ENCODE measurements around the gene LCOR.
A peak's percentile ranks its signal among the peaks of the same experiment; 100 is the strongest.
"Not testable (repeated sequence)": the region's sequence is repeated elsewhere in the genome, so short reads cannot be mapped to it uniquely, and the experiment has no call there.

The LCOR gene

DNA sequence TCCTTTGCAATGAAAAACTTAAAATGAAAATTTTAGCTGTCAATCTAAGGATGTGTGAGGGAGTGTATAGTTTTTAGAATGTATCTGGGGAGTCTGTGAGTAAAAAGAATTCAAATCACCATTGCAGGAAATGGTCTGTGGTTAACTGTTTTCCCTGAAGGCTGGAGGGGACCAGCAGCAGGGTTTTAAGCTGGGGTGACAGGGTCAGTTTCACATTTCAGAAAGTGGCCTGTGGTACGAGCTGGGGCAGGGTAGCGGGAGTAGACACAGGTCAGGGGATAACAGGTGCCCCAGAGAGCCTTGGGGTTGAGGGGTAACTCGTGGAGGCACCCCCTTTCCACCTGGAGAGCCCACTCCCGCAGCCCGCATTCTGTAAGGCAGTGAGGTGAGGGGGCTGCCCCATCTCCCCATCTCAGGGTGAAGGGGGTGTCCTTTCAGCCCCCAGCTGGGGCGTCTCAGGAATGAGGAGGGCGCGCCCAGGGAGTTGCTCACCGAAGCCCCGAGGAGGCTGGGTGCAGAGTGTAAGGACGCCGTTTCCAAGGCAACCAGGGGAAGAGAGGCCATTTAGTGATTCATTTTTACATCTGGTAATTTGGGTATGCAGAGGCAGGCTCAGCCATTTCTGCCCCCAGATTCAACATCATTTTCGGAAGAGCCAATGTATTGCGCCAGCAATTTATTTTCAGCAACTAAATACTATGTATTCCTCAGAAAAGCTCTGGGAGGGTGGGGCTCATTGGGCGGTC lies 184.8 kb downstream of the LCOR start:
- no peak for DNase-seq

DNA sequence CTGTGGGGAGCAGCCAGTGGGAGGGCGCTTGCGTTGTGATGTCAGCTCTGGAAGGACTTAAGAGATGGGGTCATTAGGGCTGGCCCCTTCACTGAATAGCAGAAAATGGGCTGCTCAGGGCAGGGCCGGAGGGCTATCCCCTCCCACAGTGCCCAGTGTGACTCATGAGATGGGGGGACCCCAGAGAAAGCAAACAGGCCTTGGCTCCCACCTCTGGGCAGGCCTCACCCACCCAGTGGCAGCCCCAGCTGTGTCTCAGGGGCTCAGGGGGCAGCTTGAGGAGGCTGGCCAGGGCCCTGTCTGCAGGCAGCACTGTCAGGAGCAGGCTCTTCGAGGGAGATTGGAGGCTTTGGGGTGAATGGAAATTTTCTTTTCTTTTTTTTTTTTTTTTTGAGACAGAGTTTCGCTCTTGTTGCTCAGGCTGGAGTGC lies 185.4 kb downstream of the LCOR start:
- DNase-seq = no peak

DNA sequence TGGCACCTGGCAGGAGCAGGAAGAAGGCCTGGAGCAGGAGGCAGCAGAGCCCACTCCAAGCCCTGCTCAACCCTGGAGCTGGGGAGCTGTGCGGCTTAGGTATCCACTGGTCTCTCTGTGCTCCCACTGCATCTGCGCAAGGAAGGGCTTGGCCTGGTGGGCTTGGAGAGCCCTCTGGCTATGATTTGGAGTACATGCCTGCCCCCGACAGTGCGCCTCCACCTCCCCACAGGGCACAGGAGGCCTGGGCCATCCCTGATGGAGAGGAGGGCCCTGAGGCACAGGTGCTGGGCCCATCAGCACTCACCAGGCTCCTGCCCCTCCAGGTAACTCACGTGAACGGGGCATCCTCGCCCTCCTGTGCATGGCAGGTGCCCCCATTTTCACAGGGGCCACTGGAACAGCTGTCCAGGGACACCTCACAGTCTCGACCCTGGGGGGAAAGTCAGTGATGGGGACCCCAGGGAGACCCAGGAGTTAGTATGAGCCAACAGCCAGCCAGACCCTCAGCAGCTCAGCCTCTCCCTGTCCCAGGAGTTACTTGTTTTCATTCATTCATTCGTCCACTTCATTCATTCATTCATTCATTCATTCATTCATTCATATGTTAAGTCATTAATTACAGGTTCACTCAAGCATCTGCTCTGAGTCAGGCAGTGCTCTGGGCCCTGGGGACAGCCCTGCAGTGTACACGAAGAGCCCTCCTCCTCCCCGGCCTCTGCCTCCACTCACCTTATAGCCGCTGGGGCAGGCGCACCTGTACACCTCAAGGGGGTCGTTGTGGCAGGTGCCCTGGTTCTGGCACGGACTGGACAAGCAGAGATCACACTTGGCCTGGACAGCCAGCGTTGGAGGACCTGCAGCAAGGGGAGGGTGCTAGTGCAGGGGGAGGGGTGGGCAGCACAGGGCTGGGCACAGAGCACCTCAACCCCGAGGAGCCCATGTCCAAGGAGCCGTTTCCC lies 186.4 kb downstream of the LCOR start:
- DNase-seq = no peak

DNA sequence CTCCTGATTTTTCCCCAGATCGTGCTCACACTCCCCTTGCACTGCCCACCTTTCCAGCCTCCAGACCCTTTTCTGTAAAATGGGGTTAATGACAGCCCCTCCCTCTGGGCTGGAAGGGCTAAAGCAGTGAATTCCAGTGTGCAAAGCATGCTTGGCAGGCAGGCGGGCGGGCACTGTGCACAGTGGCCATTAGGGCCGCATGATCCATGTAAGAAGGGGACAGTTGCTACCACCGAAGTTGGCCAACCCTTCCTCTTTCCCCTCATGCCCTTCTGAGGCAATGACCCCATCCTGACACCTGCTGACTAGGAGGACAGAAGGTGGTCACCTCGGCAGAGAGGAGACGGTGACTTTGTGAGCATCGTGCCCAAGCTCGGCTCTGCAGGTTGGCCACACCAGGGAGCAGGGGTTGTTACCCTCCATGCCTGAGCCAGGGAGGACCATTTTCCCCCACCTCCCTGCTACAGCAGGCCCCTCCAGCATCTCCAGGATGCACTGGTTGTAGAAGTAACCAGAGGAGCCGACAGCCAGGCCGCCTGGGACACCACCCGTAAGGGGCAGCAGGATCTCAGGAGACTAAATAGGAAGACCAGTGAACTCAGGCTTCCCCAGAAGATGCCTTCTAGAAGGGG lies 187.2 kb downstream of the LCOR start:
- DNase-seq = no peak

DNA sequence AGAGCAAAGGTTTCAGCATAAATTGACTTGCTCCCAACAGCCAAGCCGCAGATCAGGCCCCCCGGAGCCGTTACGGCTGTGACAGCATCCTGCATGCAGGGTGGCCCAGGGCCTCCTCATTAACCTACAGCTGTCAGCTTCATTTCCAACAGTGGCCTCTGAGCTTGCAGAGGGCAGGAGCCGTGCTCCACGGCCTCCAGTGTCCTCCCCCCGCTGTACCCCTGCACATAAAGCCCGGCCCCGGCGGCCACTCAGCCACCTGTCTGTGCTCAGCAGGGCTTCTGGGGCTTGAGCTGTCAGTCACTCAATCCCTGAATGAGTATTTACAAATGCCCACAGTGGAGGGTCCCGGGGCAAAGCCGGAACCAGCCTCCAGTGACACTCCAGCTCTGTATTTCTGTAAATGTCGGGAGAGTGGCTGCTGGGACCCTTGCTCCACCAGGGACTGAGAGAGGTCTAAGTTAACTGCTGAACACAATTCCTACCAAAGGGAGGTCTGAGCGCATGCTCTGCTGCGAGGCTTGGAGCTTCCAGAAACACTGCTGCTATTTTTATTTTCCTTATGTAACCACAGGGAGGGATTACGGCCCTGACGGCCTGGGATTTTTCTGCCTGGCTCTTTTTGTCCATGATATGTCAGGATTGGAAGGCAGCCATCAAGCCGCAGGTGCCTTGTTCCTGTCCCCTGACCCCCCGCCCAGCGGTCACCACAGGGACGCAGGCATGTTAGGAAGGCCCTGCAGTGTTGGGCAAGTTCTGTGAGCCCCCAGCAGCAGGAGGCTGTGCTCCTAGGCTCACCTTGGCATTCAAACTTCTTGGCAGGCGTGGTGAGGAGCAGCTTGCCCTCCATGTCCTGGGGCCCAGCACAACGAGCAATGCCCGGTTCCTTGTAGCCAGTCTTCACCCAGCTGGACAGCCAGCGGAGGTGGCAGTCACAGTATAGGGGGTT lies 188.6 kb downstream of the LCOR start:
- no peak for DNase-seq

DNA sequence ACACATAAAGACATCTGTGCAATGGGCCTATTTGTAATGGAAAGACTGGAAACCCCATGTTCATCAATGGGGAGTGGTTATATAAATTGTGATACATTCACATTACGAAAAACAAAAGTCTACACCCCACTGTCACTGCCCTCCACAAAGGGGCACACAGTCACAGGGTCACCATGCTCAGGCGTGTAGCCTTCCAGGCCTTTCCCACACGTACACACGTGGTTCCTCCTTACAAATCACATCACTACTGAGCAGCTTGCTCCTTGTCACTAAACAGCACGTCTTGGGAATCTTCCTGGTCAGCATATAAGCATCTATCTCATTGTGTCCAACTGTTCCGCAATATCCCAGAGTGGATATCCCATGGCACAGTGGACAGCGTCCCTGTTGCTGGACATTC lies 190.5 kb downstream of the LCOR start:
- DNase-seq = no peak

DNA sequence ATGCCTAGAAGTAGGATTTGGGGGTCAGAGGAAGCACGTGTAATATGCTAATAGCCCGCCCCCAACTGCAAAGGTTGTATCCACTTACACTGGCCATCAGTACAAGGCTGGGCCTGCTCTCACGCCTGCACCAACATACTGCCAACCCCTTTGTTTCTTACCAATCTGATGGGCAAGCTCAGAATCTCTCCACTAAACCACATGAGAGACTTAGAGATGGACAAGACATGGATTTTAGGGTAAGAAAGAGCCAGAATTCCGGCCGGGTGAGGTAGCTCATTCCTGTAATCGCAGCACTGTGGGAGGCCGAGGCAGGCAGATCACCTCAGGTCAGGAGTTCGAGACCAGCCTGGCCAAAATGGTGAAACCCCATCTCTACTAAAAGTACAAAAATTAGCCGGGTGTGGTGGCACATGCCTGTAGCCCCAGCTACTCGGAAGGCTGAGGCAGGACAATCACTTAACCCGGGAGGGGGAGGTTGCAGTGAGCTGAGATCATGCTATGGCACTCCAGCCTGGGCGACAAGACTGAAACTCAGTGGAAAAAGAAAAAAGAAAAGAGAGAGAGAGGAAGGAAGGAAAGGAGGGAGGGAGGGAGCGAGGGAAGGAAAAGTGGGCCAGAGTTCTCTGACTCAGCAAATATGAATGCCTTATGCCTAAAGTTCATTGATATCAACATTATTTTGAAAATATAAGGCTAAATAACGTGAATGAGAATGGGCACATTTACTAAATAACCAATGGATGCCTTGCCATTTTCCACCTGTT lies 191.5 kb downstream of the LCOR start:
- no peak for DNase-seq

DNA sequence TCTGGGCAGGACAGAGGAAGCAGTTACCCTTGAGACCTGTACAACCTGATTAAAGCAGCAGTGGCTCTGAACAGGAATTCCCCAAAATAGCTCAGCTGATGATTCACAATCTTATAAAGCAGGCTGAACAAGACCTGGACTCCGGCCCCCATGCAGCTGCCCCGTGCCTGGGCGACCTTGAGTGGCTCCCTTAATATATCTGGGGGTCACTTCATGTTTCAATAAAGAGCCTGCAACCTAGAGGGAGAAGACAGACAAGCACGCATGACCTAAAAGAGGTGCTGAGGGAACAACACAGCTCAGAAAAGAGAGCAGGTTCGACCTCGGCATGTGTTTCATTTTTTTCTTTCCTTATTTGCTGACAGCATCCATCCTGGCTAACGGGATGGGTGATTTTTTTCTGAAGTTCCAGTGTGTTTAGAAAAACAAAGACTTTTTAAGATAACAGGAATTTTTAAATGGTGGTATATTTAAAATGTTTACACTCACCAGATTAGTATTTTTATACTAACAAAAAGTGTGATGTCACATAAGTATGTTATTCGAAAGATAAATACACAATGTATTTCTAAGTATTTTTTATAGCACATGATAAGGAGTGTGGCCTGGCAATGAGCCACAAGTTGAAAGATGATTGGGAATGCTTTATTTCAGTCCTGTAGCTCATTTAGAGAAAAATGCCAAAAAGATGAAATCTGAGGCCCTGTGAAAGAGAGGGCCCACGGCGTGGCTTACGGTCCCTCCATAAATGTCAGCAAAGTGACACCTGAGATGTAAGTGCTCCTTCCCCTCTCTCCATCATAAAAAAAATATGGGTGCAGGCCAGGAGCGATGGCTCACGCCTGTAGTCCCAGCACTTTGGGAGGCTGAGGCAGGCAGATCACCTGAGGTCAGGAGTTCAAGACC lies 192.3 kb downstream of the LCOR start:
- DNase-seq = no peak

DNA sequence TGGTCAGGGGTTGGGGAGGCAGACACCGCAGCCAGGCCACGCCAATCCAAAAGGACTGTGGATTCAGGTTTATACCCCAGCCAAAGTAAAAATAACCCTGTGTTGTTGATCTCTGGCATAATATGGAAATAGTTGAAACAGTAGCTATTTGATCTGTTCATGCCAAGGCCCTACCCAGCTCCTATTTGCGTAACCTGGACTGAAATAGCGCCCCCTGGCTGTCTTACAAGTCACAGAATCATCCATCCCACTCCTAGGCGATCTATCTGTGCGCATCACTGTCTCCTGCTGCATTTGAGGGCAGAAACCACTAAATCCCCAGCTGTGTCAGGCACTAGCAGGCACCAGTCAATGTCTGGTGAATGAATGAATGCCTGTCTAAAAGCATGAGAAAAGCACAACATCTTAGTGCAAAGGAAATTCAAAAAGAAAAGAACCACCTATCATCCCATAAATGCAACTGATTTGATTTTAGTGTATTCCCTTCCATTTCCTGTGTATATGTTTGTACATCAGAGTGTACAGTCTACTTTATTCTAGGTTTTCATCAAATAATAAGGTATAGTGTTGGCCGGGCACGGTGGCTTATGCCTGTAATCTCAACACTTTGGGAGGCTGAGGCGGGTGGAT lies 193.6 kb downstream of the LCOR start:
- peak; percentile 5 for DNase-seq

DNA sequence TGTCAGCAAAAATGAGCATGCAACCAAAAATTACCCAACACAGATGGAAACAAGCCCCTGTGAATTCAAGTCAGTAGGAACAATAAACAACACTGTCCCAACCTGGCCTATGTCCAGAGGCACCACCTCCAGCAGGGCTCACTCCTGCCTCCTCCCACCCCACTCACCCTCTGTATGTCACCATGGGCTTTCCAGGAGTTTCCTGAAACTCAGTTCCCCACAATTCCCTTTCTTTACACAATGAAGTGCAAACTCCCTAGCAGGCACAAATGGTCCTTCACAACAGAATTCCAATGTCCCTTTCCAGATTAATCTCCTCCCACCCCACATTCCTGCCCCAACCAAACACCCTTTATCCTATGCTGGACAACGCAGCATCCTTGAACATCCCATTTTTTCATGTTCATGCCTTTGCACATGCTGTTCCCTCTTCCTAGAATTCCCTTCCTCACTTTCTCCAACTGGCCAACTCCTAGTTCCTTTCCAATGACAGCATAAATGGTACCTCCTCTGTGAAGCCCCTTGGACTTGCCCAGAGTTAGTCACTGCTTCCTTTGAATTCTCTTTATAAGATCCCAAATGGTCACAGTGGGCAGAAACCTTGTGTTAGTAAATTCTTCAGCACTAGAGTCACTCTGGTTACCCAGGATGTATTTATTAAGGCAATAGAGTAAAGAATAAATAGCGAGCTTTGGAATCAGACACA lies 196.2 kb downstream of the LCOR start:
- no peak for DNase-seq

DNA sequence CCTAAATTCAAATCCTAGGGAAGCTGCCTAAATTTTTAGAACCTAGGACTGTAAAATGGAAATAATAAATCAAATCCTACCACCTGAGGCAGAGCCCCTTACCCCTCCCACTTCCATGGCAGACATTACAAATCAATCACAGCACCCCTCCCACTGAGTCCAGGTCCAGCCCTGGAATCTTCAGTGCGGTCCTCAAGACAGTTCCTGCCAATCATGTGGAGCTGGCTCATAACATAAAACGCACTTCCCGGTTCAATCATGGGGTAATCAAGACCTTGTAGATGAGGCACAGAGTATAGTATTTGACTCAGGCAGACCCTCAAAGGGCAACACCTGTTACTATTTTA lies 196.7 kb downstream of the LCOR start:
- no peak for DNase-seq

DNA sequence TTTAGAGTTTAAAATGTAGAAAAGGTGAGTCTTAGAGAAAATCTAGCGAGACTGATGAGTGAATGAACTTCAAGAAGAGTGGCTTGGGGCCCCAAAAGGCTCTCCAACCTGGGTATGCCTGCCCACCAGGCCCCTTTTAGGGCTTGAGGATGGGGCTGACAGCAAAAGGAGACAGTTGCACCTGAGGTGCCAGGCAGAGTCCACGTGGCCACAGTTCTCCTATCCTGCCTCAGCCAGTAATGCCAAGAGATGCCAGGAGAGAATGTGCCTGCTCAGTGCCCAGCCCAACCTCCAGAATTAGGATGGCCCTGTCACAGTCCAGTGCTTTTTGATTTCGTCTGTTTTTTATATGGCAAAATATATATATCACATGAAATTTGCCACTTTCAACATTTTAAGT lies 197.2 kb downstream of the LCOR start:
- DNase-seq = no peak

DNA sequence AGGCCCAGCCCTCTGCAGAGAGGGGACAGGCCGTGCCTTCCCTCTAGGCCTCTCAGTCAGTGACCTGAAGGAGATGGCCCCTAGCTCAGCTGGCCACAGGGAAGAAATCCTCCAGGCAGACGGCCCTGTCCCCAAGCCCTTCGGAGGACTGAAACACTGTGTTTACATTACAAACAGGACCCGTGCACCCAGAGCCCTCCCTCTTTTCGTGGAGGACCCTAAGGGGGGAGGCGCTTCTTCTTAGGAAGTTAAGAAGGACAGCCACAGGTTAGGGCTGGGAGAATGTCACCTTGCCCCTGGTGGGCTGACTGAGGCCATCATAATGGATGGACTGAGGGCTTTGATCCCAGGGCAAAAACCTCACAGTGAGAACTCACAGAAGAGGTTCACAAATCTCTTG lies 198.8 kb downstream of the LCOR start:
- no peak for DNase-seq

DNA sequence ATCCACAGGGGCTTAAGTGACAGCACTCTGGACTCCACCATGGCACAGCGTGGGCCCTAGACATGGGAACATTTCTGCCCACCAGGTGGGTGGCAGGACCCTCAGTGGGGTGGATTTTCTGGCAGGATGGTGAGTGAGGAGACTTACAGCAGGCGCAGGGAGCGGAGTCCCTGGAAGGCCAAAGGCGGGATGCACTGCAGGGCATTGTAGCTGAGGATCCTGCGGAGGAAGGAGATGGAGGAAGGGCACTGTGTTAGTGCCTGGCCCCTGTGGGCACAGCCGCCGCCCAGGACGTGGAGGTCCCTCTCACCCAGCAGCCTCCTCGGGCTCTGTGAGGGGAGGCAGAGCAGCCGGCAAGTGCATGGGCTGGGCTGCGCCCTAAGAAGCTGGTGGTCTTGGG lies 199.4 kb downstream of the LCOR start:
- no peak for DNase-seq

DNA sequence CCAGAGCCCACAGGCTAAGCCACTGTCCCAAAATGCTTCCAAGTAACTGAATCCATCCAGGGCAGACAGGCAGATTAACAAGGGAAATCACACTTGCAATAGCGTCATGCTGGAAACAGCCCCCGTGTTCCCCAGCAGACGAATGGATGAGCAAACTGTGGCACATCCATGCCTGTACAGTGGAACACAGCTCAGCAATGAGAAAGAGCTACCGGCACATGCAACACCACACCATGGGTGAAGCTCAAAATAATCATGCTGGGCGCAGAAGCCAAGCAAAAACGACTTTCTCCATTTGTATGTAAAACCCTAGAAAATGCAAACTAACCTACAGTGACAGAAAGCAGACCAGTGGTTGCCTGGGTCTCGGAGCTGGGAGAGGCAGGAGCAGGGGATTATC lies 200.5 kb downstream of the LCOR start:
- DNase-seq = no peak

DNA sequence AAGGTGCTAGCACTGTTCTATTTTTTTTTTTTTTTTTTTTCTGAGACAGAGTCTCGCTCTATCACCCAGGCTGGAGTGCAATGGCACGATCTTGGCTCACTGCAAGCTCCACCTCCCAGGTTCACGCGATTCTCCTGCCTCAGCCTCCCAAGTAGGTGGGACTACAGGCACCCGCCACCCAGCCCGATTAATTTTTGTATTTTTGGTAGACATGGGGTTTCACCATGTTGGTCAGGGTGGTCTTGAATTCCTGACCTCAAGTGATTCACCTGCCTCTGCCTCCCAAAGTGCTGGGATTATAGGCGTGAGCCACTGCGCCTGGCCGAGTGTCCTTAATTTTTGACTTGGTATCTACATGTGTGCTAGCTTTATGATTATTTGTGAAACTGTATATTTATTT lies 201.7 kb downstream of the LCOR start:
- DNase-seq = not testable (repeated sequence)

DNA sequence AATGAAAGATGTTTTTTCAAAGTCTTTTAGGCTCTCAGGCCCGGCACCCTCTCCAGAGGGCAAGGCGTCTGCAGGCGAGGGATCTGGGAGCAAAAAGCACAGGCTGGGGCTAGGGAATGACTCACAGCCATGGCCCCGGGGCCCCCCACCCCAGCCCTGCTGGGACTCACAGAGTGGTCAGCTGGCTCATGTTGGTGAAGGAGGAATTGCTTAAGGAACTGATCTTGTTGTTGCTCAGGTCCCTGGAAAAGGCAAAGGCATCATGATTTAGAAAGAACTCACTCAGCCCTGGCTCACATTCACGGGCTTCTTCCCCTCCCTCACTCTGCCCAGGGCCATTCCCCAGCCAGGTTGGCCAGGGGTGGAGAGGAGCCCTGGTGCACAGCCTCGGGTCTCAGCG lies 202.2 kb downstream of the LCOR start:
- no peak for DNase-seq

DNA sequence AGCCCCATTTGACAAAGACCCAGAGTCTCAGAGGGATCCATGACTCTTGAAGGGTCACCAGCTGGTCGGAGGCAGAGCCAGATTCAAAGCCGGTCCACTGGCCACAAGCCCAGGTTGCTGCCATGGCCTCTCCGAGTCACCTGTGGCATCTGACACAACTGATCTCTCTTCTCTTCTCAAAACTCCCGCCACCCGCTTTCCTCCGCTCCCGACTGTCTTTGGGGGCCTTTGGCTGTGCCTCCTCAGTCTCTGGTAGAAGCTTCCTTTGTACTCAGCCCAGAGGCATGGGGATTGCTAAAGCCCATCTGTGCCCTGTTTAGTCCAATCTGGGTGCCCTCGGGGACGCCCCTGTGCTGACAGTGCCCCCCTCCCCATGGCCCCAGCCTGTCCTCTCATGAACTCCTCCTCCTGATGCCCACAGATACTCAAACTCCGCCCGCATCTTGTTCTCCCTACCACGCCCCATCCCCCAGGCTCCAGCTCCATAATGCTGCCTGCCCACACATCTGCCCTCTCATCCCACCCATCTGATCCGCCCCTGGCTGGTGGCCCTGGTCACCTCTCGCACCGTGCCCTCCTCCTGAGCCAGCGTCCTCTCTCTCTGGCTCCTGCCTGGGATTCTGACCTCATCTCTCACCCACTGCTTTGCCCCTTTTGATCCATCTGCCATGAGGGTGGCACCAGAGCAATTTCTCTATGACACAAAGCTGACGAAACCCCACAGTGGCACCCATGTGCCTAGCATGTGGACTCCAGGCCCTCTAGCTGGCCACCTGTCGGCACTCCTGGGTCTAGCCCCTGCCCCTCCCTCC lies 203.1 kb downstream of the LCOR start:
- no peak for DNase-seq
